IPS DF 19.7 (cell line): ENCODE results near the gene WT1.
"Not testable (repeated sequence)": the region's sequence is repeated elsewhere in the genome, so short reads cannot be mapped to it uniquely, and the experiment has no call there.

Source experiments
- DNase-seq: peaks from one replicate; pipeline ENCODE4 v3.0.0-alpha.2; 2013; ENCODE audit warnings: low read depth, low spot score

Gene WT1

DNA sequence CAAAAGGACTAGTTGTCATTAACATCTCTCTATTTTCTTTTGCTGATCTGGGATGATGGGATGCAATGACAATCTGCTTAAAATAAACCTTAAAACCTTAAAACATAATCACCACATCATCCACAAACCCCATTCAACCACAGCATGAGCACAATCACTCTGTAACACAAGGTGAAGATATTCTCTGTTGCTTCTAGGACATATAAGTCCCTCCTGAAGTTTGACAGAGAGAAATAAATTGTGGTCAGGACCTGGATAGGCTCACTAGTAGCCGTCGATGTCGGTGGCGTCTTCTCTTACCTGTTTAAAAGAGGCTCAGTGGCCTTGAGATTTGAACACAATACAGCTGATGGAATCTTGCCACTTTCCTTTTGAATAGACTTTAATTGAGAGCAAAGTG, 47.9 kb downstream of the WT1 start:
- no peak for DNase-seq

DNA sequence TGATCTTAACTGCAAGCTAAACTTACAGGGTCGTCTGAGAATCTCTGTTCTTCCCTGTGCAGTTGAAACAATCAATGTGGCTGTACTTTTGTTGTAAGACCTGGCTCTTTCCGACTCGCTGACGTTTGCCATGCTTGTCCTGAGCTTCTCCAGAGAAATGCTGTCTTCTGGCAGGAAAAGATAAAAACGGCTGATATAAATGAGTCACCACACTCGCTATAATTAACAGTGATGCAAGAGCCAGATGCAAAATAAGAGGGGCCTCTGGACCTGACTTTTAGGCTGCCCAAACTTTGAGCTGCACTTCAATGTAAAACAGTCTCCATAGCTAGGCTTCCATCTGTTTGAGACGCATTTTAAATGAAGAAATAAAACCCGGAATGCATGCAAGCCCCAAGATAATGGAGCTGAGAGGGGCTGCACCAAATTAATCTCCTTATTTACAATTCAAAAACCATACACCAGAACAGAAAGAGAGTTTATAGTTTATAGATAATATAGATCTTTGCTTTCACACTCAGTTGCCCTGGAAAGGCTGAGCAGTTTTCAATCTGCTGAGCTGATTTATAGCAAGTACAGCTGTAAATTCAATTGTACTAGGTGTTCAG, 48.5 kb downstream of the WT1 start:
- no peak for DNase-seq

DNA sequence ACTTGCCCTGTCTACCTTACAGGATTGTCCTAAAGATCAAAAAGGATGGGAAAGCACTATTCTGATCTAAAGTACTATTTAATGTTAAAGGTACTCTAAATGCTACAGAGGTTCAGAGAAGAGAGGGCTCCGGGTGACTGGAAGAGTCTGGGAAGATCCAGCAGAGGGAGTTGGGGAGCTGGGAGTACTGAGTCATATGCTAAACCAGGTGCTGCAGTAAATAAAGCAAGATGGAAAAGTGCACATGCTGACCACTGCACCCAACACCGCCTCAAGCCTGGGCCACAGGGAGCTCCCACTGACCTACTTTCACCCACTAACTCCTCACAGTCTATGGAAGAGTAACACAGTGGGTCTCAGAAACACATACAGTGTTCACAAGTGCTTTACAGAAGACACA, 49.3 kb downstream of the WT1 start:
- no peak for DNase-seq

DNA sequence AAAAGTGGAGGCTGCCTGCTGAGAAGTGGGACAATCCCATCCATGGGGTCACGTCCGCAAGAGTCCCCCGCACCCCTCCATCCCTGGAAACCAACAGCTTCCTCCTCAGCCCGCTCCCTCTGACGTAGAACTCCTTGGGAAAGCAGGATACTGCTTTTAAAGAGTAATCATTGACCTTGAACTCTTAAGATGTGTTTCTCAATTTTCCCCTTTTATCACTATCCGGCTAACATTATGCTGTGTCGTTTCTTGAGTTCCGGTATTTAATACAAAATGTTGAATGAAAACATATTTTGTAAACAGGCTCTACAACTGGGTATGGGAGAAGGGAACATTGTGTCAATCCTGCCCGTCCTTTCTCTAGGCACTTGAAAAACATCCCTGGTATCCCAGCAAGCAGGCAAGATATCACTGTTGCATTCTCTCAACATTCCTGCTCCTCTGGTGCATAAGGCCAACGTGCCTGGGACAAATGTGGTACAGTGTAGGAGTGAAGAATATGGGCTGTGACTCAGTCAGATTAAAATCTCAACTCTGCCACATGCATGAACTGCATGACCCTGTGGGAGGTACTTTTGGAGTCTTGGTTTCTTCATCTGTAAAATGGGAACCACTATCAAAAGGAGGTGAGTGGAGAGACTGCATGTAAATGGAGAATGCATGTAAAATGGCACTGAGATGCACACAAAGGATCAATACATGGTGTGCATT, 52.8 kb downstream of the WT1 start:
- DNase-seq: no peak

DNA sequence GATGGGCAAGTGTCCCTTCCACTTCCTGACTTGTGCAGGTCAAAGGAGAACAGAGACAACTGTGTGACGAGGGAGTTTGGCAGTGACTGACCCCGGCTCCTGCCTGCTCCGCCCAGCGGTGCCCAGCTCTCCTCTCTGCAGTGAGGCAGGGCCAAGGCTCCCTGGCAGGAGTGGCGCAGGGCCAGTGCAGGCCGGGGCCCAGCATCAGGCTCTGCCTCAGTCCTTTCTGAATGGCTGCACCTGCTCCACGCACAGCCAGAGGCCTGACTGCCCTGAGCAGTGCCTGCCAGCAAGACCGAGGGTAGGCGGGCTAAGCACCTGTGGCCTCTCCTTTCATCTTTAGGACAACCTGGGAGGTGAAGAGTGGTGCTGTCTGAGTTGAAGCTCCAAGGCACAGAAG, 54.2 kb downstream of the WT1 start:
- DNase-seq: no peak

DNA sequence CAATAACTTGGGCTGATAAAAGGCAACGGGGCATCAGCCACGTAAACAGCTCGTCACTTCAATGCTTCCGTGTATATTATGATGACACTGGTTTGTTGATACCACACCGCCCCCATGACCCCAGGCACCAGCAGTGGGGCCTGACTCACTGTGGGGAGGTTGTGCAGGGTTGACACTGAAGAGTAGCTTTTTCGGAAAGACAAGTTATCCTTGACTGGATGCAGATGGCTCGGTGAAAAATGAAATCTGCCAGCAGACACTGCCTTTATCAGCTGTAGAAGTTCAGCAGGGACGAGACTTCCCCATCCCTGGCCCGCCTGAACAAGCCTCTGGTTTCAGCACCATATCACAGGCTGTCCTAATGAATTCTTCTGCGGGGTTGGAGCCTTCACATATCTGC, 55.6 kb downstream of the WT1 start:
- DNase-seq: no peak

DNA sequence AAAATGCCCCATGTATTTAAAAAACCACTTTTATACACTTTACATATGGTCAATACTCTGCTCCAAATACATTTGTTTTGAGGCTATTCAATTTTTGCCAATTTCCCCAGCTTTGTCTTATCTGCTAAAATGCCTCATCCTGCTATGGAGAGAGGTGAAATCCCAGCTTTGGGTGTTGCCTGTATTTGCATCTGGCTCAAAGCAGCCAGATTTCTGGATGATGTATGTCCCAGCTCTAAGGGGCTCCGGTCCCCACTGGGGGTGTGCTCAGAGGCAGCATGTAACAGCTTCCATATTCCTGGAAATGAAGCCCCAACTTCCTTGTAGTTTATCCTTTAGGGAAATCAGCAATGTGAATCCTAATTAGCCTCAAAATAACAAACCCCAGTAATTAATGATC, 59.5 kb downstream of the WT1 start:
- no peak for DNase-seq

DNA sequence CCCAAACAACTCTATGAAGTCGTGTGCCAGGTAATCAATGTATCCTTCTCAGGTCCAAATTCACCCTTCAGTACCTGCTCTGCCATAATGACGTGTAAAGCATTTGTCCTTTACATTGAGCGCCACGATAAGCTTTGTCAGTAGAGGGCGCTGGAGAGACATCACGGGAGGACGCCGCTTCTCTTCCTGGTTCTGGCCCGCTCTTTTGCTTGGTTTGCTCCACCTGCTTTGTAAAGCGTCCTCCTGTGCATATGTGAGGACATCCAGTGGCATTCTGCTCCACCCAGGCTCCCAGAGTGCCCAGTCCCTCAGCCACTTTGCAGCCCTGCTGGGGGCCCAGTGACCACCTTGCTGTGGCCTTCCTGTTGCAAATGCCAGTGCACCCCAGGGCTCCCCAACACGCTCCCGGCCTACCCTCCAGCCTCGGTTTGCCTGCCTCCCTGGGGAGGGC, 61.1 kb downstream of the WT1 start:
- DNase-seq: peak; percentile 59

DNA sequence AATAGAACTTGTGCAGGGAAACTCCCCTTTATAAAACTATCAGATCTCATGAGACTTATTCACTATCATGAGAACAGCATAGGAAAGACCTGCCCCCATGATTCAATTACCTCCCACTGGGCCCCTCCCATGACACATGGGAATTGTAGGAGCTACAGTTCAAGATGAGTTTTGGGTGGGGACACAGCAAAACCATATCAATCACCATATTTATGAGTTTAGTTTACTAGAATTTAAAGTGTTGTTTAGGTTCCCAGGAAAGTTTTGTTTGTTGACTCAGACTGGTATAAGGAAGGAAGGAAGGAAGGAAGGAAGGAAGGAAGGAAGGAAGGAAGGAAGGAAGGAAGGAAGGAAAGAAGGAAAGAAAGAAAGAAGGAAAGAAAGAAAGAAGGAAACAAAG, 65.4 kb downstream of the WT1 start:
- not testable (repeated sequence) for DNase-seq

DNA sequence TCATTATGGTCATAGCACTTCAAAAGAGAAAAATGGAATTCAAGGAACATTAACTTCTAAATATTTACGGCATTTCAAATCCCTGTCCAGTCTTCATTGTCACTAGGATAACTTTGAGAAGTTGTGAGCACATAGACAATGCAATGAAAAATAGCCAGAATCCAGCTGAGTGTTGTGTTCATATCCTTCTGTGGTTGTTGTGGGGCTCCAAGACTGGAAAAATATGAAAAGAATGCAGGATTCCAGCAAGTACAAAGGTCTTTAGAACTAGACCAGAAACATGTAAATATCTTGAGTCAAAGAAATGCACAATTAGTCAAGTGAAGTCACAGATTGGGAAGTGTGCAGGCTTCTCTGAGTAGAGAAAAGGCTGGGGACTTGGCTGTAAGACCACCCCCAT, 68.7 kb downstream of the WT1 start:
- no peak for DNase-seq

DNA sequence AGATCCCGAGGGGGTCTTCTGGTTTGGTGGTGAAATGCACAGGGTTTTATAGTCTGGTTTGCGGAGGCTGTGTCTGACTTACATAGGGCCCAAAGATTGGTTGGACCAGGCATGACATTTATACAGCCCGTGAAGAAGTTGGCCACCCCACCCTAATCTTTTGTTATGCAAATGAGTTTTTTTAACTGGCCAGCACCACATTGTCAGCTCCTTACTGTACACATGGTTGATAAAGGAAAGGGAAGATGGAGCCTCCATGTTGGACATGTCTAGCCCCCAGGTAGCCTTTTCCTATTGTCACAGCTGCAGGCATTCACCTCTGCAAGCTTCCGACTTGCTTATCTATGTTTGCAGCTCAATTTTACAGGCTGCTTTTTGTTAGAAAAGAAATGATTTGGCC, 70.1 kb downstream of the WT1 start:
- DNase-seq: no peak

DNA sequence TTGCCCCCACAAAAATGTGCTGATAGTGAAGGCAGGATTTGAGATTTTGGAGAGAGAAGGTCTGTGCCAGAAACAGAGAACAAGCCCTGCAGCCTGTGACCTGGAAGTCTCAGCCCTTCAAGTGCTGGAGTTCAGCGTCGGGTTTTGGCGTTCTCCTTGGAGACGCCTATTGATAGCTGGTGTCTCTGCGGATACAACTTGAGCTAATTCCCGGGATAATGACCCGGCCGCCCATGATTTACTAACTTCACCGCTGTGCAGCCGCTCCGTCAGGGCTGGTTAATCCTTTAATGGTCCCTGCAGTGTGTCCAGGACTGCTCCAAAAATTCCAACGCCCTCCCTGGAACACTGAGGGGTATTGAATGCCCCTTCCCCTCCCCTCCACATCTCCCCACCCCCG, 76.6 kb downstream of the WT1 start:
- DNase-seq: no peak

DNA sequence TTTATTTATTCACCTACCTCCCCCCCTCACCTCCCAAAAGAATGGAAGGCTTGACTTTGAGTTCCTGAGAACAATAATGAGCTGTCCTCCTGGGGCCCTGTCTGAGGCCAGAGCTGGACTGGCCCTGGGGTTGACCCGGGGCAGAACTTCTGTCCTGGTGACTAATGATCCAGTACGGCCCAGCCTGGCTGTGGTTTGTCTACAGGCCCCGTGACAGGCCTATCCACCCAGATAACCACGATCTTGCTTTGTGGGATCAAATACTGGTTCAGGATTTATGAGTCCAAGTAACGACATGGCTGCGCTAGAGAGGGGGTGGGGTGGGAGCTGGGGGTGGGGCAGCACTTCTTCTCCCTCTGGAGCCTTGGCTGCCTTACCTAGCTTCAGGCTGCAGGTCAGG, 81.5 kb downstream of the WT1 start:
- no peak for DNase-seq

DNA sequence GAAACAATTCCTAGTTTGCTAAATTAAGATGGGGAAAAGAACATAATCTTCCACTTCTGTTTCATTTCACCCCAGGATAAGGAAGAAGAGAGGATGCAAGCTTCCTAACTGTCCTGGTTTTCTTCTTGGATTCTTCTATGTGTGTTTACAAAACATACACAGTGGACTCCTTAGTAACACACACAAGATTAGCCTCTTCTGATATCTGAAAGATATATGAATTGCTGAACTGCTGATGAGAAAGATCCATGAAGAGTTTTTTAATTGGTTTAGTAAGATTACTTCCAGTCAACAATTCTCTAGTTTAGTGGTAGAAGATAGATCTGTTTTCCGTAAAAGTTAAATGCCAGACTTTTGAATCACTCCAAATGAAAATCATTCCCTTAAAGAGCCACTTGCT, 86.8 kb downstream of the WT1 start:
- DNase-seq: no peak

DNA sequence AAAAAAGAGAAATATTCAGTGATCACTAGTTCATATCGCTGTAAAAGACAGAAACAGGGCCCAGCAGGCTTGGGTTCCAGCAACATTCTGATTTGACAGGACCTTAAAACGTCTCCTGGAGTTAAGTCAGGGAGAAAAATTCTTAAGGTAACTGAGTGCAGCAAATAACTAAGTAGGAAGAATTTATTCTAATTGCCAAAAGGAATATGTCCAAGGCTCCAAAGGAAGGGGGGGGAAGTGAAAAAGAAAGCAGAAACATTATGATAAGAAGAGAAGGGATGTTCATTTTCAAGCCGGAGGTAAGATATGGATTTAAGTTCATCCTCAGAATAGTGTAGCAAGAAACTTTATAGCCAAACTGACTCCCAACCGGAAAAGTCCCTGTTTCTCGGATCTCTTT, 90.4 kb downstream of the WT1 start:
- no peak for DNase-seq

DNA sequence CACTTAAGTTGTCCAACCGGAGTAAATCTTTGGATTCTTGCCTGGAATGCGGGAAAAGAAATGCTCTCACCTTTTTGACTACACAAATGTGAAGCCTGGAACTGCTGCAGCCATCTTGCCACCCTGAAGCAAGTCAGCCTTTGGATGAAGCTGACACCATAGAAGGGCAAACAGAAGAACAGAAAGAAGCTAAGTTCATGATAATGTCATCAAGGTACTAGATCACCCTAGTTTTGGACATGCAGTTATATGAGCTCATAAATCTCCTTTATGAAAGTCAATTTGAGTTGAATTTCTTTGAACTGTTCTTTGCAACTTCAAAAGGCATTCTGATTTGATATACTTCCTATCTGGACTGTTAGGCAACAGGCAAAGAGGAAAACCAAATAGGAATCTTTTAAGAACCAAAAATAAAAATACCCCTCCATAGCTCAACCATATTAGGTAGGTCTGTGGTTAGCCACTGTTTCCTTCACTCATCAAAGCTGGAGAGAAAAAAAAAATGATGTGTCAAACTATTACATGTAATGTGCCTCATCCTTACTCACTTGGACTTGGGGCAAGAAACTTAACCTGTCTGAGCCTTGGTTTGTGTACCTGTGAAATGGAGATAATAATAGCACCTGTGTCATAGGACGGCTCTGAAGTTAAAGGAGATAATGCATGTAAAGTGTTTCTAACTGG, 91.9 kb downstream of the WT1 start:
- DNase-seq: no peak

DNA sequence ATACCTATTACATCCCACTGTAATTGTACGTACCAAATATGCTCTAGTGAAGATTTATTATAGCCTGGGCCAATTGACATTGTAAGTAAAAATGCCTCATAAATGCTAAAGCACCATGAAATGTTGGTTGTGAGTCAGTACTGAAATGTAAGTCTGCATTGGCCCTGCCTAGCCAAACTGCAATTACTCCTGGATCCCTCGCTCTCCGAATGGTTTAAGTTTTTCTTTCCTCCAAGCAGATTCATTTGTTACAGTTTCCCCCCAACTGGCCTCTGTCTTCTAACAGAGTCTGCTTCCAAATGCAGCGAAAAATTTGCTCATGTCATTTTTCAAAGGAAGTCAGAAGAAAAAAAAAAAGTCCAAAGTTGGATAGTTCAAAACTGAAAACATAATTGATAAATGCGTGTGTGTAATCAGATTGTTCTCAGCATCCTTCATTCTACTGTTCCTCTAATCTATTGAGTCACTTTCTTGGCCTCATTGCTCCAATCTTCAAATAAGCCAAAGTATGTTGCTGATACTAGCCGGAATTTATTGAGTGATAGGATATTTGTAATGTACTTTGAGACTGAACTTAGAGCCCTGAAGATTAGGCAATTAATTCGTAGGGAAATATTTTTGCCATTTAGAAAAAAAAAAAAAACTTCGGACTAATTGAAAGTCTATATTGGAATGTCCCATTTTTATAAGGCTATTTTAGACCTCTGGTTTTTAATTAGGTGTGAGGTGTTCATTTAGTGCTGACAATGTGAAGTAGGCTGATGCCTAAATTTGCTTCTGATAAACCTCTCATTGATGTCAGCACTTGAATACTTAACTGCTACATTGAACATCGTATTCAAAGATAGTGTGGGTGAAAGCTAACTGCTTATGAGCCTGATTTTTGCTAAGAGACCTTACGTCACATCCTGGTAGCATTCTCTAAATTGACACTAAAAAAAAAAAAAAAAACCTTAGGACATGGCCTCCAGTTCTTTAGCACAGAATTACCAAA, 93.4 kb downstream of the WT1 start:
- no peak for DNase-seq

DNA sequence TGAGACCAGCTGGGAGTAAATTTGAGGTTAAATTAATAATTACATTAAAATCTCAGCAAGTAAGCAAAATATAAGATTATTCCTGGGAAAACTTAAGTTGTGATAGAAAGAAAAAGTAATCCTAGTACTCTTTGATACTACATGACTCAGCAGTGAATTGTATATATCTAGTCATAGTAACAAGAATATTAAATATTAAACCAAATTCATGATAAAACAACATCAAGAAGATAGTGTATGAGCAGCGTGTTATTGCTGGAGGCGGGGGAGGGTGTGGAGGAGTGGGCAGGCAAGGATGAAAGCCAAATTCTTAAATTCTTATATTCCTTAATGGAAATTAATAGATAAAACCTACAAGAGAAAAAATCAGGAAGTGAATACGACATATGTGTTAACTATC, 95.2 kb downstream of the WT1 start:
- no peak for DNase-seq
